Renal cortex interstitium (tissue), 11 donors: ENCODE data around the gene DCBLD2. TPM values are rescaled to one million over a fixed set of nuclear protein-coding genes. Genes with fewer than 3 reads are reported as not detected.

ENCODE experiments used
- DNase-seq, 11 donors: peaks; one replicate each; pipeline ENCODE4 v3.0.0-alpha.2; 2013; ENCODE audit warnings: low read depth in 9 of 11, low spot score in 4 of 11; ENCODE audit errors: extremely low read depth in 1 of 11
- polyA plus RNA-seq, 3 donors: library from polyadenylated mRNA; unstranded; fragments of 120-200 nt; gene quantifications; one replicate each; pipeline ENCODE4 v1.2.1, GENCODE V29; 2013; ENCODE audit not compliant: insufficient read length in 3 of 3

Gene DCBLD2
- polyA plus RNA-seq, 3 donors: 49.2 to 58.2 (median 55.7) TPM

- no peak for DNase-seq
These were observed 139.8 kb downstream of the DCBLD2 start for GRCh38 chr3:98761643-98762229.

GRCh38 chr3:98759629-98760028 is 141.9 kb downstream of the DCBLD2 start:
- no peak for DNase-seq

DNA sequence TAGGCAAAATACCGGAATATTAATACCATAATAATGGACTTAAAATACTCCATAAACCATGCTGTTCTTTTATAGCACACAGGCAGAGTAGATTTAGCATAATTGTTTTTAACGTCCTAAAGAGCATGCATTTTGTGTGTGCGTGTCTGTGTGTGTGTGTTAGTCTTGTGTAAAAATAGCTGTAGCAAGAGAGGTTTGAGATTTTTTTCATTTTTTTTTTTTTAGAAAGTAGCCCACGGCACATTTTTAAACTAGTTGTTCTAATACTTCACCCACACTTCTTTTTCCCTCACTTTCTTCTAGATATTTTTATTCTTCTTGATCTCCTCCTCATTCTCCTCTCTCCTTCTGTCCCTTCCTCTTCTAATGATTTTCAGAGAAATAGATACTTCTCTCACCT is 145.9 kb downstream of the DCBLD2 start:
- DNase-seq: no peak

DNA sequence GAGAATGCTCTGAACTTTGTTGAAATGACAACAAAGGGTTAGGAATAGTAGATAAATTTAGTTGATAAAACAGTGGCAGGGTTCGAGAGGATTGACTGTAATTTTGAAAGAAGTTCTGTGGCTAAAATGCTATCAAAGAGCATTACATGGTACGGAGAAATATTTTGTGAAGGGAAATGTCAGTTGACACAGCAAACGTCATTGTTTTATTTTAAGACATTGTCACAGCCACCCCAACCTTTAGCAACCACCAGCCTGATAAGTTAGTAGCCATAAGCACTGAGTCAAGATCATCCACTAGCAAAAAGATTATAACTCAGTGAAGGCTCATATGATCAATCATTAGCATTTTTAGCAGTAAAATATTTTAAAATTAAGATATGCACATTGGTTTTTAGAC is 147.0 kb downstream of the DCBLD2 start:
- no peak for DNase-seq

DNA sequence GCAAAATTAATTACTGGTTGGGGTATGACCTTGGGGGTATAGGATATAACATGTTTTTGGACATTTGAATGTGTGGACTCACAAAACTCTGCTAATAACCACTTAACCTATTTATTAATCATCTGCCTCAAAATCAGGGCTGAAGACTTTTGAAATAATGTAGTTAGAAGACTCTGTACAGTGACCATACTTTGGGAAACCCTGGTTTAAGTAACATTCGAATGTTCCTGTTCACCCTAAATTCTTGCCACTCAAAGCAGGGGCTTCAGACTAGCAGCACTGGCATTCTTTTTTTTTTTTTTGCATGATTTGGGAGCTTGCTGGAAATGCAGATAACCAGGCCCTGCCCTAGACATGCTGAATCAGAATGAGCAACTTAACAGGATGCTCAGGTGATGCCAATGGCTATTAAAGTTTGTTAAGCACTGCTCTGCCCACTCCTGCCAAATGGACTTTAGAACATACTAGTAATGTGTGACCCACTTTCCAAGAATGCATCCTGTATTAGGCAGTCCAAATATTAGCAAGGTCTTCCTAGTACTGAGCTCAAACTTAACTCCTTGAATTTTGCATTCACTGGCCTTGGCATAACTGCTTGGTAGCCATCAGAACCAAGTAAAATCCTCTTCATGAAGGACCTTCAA is 151.1 kb downstream of the DCBLD2 start:
- no peak for DNase-seq

DNA sequence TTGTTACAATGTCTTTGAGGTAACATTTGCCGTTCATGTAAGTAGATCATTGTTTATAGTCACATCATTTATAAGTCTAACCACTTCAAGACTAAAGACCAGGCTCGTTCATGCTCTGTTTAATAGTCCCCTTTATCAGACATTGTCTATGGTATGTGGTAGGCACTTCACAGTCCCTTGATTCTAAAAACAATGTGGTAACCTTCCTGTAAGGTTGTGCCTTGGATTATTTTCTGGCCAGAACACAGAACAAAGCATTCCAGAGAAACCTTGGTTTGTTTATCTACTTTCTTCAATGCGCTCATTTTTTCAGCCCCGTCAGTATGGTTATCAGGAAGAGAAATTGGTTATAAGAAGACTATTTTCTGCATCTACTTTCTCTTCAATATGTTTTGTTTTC is 154.6 kb downstream of the DCBLD2 start:
- no peak for DNase-seq

DNA sequence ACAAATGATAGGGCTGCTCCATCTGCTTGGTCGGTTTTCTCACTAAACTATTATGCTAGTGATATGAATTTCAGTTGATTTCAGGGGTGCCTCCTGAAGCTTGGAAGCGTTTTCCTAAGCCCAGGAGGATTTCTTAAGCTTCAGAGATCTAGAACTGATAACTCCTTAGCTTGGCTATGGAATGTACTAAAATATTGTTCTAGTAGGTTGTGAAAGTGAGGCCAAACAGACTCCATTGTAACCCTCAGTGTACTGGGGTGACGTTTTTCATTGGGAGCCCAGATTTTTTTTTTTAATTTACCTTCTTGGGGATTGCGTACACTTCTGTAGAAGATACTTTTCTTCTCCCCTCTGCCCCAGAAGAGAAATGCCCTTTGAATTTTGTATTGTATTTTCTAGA is 155.4 kb downstream of the DCBLD2 start:
- no peak for DNase-seq

Other genes starting within 250 kb of the DCBLD2 start
- 10 to 100 TPM; 56.4 to 77.6 (median 76.5) TPM for gene ST3GAL6, start 138.4 kb downstream of the DCBLD2 start, polyA plus RNA-seq